NK-92 treated with Interleukin-12 subunit alpha and Interleukin-12 subunit beta, amount 100 ng/mL, for 24 hours (cell line): ENCODE measurements around the gene RPL18A.

ENCODE experiments used
- DNase-seq: peaks from one replicate; lab custom pipeline; 2025; lab: John Stamatoyannopoulos, UW

The RPL18A gene

GRCh38 chr19:17841810-17842662 is 17.7 kb upstream of the RPL18A start:
- no peak for DNase-seq

- no peak for DNase-seq
These were observed 16.9 kb upstream of the RPL18A start for GRCh38 chr19:17842663-17843291.

- no peak for DNase-seq
These were observed 16.4 kb upstream of the RPL18A start for GRCh38 chr19:17843292-17843827.

- DNase-seq, result no peak
These were observed 15.7 kb upstream of the RPL18A start for GRCh38 chr19:17843908-17844490.

GRCh38 chr19:17846146-17846545 is 13.6 kb upstream of the RPL18A start:
- DNase-seq, result no peak

- DNase-seq, result peak; percentile 90
These were observed 12.0 kb upstream of the RPL18A start, which contains the start of gene JAK3 for GRCh38 chr19:17847538-17848366. Gene JAK3, minus strand, starts transcription at chr19:17847982. Its CDS starts 3,565 bp downstream, at chr19:17844417.

GRCh38 chr19:17848595-17849292 is 11.0 kb upstream of the RPL18A start:
- no peak for DNase-seq

GRCh38 chr19:17854061-17854460 is 5.6 kb upstream of the RPL18A start:
- no peak for DNase-seq

- peak; percentile 71 for DNase-seq
These were observed 4.2 kb upstream of the RPL18A start for GRCh38 chr19:17855280-17856152.

- DNase-seq, result no peak
These were observed 752 bp downstream of the RPL18A start for GRCh38 chr19:17860331-17860992.

GRCh38 chr19:17860993-17861360 is 1.3 kb downstream of the RPL18A start:
- no peak for DNase-seq

GRCh38 chr19:17861542-17862402 is 2.1 kb downstream of the RPL18A start:
- no peak for DNase-seq

- no peak for DNase-seq
These were observed 3.2 kb downstream of the RPL18A start for GRCh38 chr19:17862711-17863519.

- no peak for DNase-seq
These were observed 3.9 kb downstream of the RPL18A start for GRCh38 chr19:17863520-17864182.

GRCh38 chr19:17865364-17866311 is 5.9 kb downstream of the RPL18A start:
- DNase-seq, result no peak

GRCh38 chr19:17866312-17866963 is 6.7 kb downstream of the RPL18A start:
- DNase-seq, result no peak
